Measurements from ENCODE around the gene ZDHHC13. TPM values are rescaled to one million over a fixed set of nuclear protein-coding genes. Genes with fewer than 3 reads are reported as not detected.

ZDHHC13 gene
- polyA plus RNA-seq, 1 donor (not counting 4 experiments of a cell fraction or from before 2014, with no cell fraction given) = 24.1 TPM

DNA sequence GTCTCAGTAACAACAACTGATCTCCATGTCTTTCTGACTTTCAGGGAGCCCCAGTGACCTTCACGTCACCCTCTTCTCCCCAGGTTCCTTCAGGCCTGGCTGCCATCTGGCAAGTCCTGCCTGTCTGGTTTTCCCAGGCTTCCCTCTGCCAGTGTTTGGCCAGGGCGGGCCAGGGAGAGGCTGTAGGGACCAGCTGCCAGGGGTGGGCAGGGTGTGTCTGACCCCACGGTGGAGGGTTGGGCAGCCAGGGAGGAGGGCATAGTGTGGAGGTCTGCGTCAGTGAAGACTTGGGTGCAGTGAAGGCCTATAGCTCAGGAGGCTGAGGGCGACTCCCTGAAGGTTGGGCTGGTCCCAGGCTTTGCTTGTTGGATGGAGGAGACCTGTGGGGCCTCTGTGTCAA, 44.5 kb upstream of the ZDHHC13 start:
- Histone ChIP-seq H3K4me2 (ENCODE audit: control insufficient read depth, extremely low read depth, insufficient read depth, low read depth, low read length) (no peak overlapping the region), H3K27ac (ENCODE audit: control insufficient read depth, insufficient read depth, low read length) (no peak overlapping the region), H3K36me3 (ENCODE audit: control insufficient read depth in 2 of 2, extremely low read depth in 1 of 2, insufficient read depth in 2 of 2, low read length in 2 of 2) (no peaks in the 10 kb centered on the region), H2AFZ (ENCODE audit: control insufficient read depth, low read length) (no peak overlapping the region), H4K20me1 (ENCODE audit: control insufficient read depth, extremely low read depth, insufficient read depth, low read length) (no peaks in the 10 kb centered on the region), H3K9me3 (ENCODE audit: control insufficient read depth, low read depth, low read length) (no peaks in the 10 kb centered on the region), H3K9me1 (ENCODE audit: control insufficient read depth, extremely low read depth, insufficient read depth, low read length) (no peaks in the 10 kb centered on the region), H3K27me3 (ENCODE audit: control insufficient read depth, extremely low read depth, insufficient read depth, low read length) (no peaks in the 10 kb centered on the region), H3K4me1 (ENCODE audit: control insufficient read depth, extremely low read depth, insufficient read depth, low read length) (peaks cover 2% of the 10 kb centered on the region), H3K4me3 (ENCODE audit: control insufficient read depth in 2 of 3, extremely low read depth in 1 of 3, insufficient read depth in 2 of 3, low read depth in 1 of 3, low read length in 3 of 3) (no peak overlapping the region), H3K79me2 (ENCODE audit: control insufficient read depth, insufficient read depth, low read length) (no peaks in the 10 kb centered on the region), H3K9ac (ENCODE audit: control insufficient read depth, extremely low read depth, insufficient read depth, low read length) (no peak overlapping the region)
- FAIRE-seq (no peak), DNase-seq (ENCODE audit: low read depth, low spot score) (no peak)
- dilution Hi-C loops (cut with MboI; ENCODE audit: extremely low pct_ligation_motif_present, low sequenced_read_pairs) = no loop called here
- no peak for TF ChIP-seq EZH2 (IDR thresholded peaks at IDR 0.05; ENCODE audit: low read length)
- TF ChIP-seq, protein P1, sequence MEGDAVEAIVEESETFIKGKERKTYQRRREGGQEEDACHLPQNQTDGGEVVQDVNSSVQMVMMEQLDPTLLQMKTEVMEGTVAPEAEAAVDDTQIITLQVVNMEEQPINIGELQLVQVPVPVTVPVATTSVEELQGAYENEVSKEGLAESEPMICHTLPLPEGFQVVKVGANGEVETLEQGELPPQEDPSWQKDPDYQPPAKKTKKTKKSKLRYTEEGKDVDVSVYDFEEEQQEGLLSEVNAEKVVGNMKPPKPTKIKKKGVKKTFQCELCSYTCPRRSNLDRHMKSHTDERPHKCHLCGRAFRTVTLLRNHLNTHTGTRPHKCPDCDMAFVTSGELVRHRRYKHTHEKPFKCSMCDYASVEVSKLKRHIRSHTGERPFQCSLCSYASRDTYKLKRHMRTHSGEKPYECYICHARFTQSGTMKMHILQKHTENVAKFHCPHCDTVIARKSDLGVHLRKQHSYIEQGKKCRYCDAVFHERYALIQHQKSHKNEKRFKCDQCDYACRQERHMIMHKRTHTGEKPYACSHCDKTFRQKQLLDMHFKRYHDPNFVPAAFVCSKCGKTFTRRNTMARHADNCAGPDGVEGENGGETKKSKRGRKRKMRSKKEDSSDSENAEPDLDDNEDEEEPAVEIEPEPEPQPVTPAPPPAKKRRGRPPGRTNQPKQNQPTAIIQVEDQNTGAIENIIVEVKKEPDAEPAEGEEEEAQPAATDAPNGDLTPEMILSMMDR (optimal IDR thresholded peaks at IDR 0.05 in 1 of 3, IDR thresholded peaks at IDR 0.05 in 1 of 3, conservative IDR thresholded peaks at IDR 0.05 in 1 of 3; ENCODE audit: extremely low read depth in 1 of 3, insufficient read depth in 2 of 3, low read length in 3 of 3) = no peak

DNA sequence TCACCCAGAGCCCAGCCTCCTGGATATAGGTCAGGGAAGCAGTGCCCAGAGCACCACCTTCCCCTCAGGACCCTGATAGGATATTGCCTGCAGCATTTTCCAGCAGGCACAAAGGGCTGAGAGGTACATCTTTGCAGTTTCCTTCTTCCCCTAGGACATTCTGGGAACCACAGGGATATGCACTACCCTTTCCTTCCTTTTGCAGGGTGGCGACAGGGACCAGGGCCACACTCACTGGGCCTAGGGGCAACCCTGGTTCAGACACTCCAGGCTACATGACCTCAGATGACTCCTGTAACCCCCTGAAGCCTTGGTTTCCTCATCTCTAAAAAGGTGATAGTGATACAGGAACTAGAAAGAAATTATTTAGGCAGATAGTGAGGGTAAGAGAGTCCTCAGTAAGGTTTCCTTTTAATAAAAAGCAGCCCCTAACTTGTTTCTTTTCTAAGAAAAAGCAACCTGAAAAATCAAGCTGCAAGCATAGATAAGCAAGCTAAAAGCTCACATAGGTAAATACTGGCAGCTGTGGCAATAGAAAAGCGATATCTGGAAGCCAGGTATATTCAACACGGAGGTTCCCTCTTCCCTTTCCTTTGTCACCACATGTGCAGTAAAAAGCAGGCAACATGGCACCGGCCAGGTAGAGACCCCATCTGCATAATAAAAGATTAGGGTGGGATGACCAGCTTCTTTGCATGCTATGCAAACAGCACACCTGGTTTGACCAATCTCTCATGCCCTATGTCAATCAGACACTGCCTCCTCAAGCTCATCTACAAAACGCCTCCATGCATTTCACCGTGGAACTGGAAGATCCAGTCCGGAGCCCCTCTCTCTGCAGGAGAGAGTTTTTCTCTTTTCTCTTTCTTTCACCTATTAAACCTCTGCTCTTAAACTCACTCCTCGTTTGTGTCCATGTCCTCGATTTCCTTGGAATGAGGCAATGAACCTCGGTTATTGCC, 43.2 kb upstream of the ZDHHC13 start:
- Histone ChIP-seq H3K9me1 (ENCODE audit: control insufficient read depth, extremely low read depth, insufficient read depth, low read length) (no peaks in the 10 kb centered on the region), H3K79me2 (ENCODE audit: control insufficient read depth, insufficient read depth, low read length) (no peaks in the 10 kb centered on the region), H2AFZ (ENCODE audit: control insufficient read depth, low read length) (no peak overlapping the region), H3K36me3 (ENCODE audit: control insufficient read depth in 2 of 2, extremely low read depth in 1 of 2, insufficient read depth in 2 of 2, low read length in 2 of 2) (no peaks in the 10 kb centered on the region), H3K4me2 (ENCODE audit: control insufficient read depth, extremely low read depth, insufficient read depth, low read depth, low read length) (no peak overlapping the region), H3K4me3 (ENCODE audit: control insufficient read depth in 2 of 3, extremely low read depth in 1 of 3, insufficient read depth in 2 of 3, low read depth in 1 of 3, low read length in 3 of 3) (no peak overlapping the region), H4K20me1 (ENCODE audit: control insufficient read depth, extremely low read depth, insufficient read depth, low read length) (no peaks in the 10 kb centered on the region), H3K9ac (ENCODE audit: control insufficient read depth, extremely low read depth, insufficient read depth, low read length) (no peak overlapping the region), H3K4me1 (ENCODE audit: control insufficient read depth, extremely low read depth, insufficient read depth, low read length) (peaks cover 2% of the 10 kb centered on the region), H3K27ac (ENCODE audit: control insufficient read depth, insufficient read depth, low read length) (no peak overlapping the region), H3K9me3 (ENCODE audit: control insufficient read depth, low read depth, low read length) (no peaks in the 10 kb centered on the region), H3K27me3 (ENCODE audit: control insufficient read depth, extremely low read depth, insufficient read depth, low read length) (no peaks in the 10 kb centered on the region)
- no peak for FAIRE-seq
- no peak for TF ChIP-seq EZH2 (IDR thresholded peaks at IDR 0.05; ENCODE audit: low read length)
- TF ChIP-seq, protein P1 (optimal IDR thresholded peaks at IDR 0.05 in 1 of 3, IDR thresholded peaks at IDR 0.05 in 1 of 3, conservative IDR thresholded peaks at IDR 0.05 in 1 of 3; ENCODE audit: extremely low read depth in 1 of 3, insufficient read depth in 2 of 3, low read length in 3 of 3) = no peak
- dilution Hi-C loops (cut with MboI; ENCODE audit: extremely low pct_ligation_motif_present, low sequenced_read_pairs) = no loop called here
- DNase-seq (ENCODE audit: low read depth, low spot score) = no peak
